OCI-LY7 (cell line): Measurements from ENCODE around the gene ALPK3.

Experiments used
- CTCF ChIP-seq: fragments of 200-600 bp; sonication (generic); conservative IDR thresholded peaks from 2 replicates; pipeline ENCODE4 v1.5.1; 2014; ENCODE audit warnings: mild to moderate bottlenecking, antibody characterized with exemption, low read length, moderate library complexity, mixed read lengths
- EZH2phosphoT487 ChIP-seq: fragments of 200-600 bp; sonication (generic); IDR thresholded peaks from 2 replicates; pipeline ENCODE4 v1.6.1; 2018; ENCODE audit warnings: low read depth, borderline replicate concordance, mild to moderate bottlenecking, mixed run types, antibody characterized with exemption, low read length, moderate library complexity, mixed read lengths

- TF ChIP-seq CTCF, result no peak
- TF ChIP-seq EZH2phosphoT487, result no peak
Observed at GRCh38 chr15:84881520-84881830, 64.3 kb downstream of the ALPK3 start.
